ENCODE data around the gene MAN1A1.

MAN1A1 gene

GRCh38 chr6:119326291-119327005 is 23.1 kb downstream of the MAN1A1 start:
- DNase-seq (ENCODE audit: low read depth in 2 of 2, low spot score in 1 of 2), result no peak

GRCh38 chr6:119325559-119326265 is 23.8 kb downstream of the MAN1A1 start:
- DNase-seq (ENCODE audit: low read depth in 2 of 2, low spot score in 1 of 2), result no peak

- no peak for DNase-seq (ENCODE audit: low read depth in 2 of 2, low spot score in 1 of 2)
These were observed 24.8 kb downstream of the MAN1A1 start for GRCh38 chr6:119324718-119325117.

GRCh38 chr6:119323931-119324330 is 25.6 kb downstream of the MAN1A1 start:
- no peak for DNase-seq (ENCODE audit: low read depth in 2 of 2, low spot score in 1 of 2)

GRCh38 chr6:119323478-119323877 is 26.1 kb downstream of the MAN1A1 start:
- no peak for DNase-seq (ENCODE audit: low read depth in 2 of 2, low spot score in 1 of 2)

- no peak for DNase-seq (ENCODE audit: low read depth in 2 of 2, low spot score in 1 of 2)
These were observed 26.7 kb downstream of the MAN1A1 start for GRCh38 chr6:119322715-119323350.

GRCh38 chr6:119322034-119322433 is 27.5 kb downstream of the MAN1A1 start:
- no peak for DNase-seq (ENCODE audit: low read depth in 2 of 2, low spot score in 1 of 2)

GRCh38 chr6:119319694-119320093 is 29.9 kb downstream of the MAN1A1 start:
- no peak for DNase-seq (ENCODE audit: low read depth in 2 of 2, low spot score in 1 of 2)

- DNase-seq (ENCODE audit: low read depth in 2 of 2, low spot score in 1 of 2), result no peak
These were observed 30.8 kb downstream of the MAN1A1 start for GRCh38 chr6:119318730-119319129.

GRCh38 chr6:119318176-119318575 is 31.4 kb downstream of the MAN1A1 start:
- no peak for DNase-seq (ENCODE audit: low read depth in 2 of 2, low spot score in 1 of 2)

GRCh38 chr6:119317007-119317406 is 32.6 kb downstream of the MAN1A1 start:
- DNase-seq (ENCODE audit: low read depth in 2 of 2, low spot score in 1 of 2), result no peak

GRCh38 chr6:119314885-119315272 is 34.7 kb downstream of the MAN1A1 start:
- DNase-seq (ENCODE audit: low read depth in 2 of 2, low spot score in 1 of 2), result no peak

- DNase-seq (ENCODE audit: low read depth in 2 of 2, low spot score in 1 of 2), result no peak
These were observed 35.4 kb downstream of the MAN1A1 start for GRCh38 chr6:119313937-119314884.

GRCh38 chr6:119312875-119313338 is 36.7 kb downstream of the MAN1A1 start:
- no peak for DNase-seq (ENCODE audit: low read depth in 2 of 2, low spot score in 1 of 2)

GRCh38 chr6:119312441-119312840 is 37.1 kb downstream of the MAN1A1 start:
- DNase-seq (ENCODE audit: low read depth in 2 of 2, low spot score in 1 of 2), result no peak

GRCh38 chr6:119311514-119312142 is 37.9 kb downstream of the MAN1A1 start:
- DNase-seq (ENCODE audit: low read depth in 2 of 2, low spot score in 1 of 2), result no peak

GRCh38 chr6:119310486-119311036 is 39.0 kb downstream of the MAN1A1 start:
- no peak for DNase-seq (ENCODE audit: low read depth in 2 of 2, low spot score in 1 of 2)

GRCh38 chr6:119308991-119309657 is 40.4 kb downstream of the MAN1A1 start:
- no peak for DNase-seq (ENCODE audit: low read depth in 2 of 2, low spot score in 1 of 2)

GRCh38 chr6:119308048-119308570 is 41.5 kb downstream of the MAN1A1 start:
- no peak for DNase-seq (ENCODE audit: low read depth in 2 of 2, low spot score in 1 of 2)
